HL-60 (cell line): ENCODE results near the gene CAMTA1.

Experiments
- CTCF ChIP-seq: IDR thresholded peaks from one replicate; pipeline ENCODE4 v1.5.1; 2011; ENCODE audit warnings: low read length, control low read depth, inconsistent platforms; ENCODE audit not compliant: insufficient read depth
- GABPA ChIP-seq: IDR thresholded peaks from 2 replicates; pipeline ENCODE4 v1.6.1; 2012; ENCODE audit warnings: low read depth
- POLR2AphosphoS5 ChIP-seq: IDR thresholded peaks from 2 replicates; pipeline ENCODE4 v1.6.1; 2012; ENCODE audit warnings: low read depth

DNA sequence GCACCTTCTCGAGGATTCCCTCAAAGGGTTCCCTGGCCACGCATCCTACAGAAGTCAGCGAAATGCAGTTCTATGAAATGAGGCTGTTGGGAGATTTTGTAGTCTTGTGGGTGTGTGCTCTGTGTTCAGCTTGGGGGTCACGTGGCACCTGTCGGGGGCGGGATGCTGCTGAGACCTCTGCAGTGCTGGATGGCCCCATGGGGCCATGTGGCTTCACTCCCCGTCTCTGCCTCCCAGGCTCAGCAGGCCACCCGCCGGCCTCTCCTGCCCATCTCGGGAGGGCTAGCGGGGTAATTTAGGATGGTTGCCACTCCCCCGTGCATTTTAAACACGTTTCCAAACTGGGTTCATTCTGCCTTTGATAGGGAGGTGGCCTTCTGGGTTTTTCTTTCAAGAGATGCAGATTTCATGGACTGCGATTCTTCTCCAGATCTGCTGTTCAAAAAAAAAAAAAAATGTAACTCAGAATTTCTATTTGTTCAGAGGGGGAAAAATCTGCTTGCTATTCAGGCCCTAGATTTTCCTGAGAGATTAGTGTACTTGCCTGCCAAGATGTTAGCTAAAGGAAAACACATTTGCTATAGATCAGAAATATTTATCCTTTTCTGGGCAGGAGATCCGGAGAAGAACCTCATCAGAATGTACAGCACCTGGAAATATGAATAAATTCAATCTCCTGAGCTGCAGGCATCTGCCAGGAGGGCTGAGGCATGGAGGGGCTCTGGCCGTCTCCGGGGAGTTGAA, 708.6 kb downstream of the CAMTA1 start:
- no peak for TF ChIP-seq CTCF
- no peak for TF ChIP-seq POLR2AphosphoS5
- TF ChIP-seq GABPA, result no peak
